ENCODE data around the gene DLG2.

The DLG2 gene

DNA sequence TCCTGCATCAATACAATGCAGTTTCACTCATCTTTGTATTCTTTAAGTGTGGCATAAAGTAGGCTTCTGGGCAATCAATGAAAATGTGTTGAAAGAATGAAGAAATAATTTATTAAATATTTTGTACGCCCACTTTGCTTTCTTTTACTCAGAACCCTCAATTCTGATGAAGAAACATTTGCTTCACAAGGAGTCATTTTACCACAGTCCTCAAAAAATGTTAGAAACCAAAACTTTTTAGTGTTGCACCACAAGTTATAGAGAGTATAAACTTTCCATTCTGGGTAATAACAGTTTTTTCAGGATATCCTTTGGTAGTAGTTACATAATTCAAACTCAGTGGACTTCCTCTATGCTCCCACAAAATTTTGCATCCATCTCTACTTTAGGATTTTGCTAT is 360.5 kb downstream of the DLG2 start:
- TF ChIP-seq FOXP2 (optimal IDR thresholded peaks at IDR 0.05; ENCODE audit: borderline replicate concordance, extremely low read depth, extremely low read length, insufficient read depth) (no peak), SIN3A (IDR thresholded peaks at IDR 0.05; ENCODE audit: borderline replicate concordance, insufficient read depth, low read length) (no peak), REST (IDR thresholded peaks at IDR 0.05; ENCODE audit: insufficient read depth in 1 of 2, low read depth in 2 of 2, low read length in 2 of 2) (no peak)

- TF ChIP-seq REST (IDR thresholded peaks at IDR 0.05; ENCODE audit: insufficient read depth in 1 of 2, low read depth in 2 of 2, low read length in 2 of 2) (no peak), SIN3A (IDR thresholded peaks at IDR 0.05; ENCODE audit: borderline replicate concordance, insufficient read depth, low read length) (no peak), POLR2AphosphoS5 (IDR thresholded peaks at IDR 0.05; ENCODE audit: low read depth, low read length) (no peak), TAF1 (IDR thresholded peaks at IDR 0.05; ENCODE audit: borderline replicate concordance, insufficient read depth, low read length) (no peak), FOXP2 (optimal IDR thresholded peaks at IDR 0.05; ENCODE audit: borderline replicate concordance, extremely low read depth, extremely low read length, insufficient read depth) (no peak)
Observed at GRCh38 chr11:85263328-85263727, 363.8 kb downstream of the DLG2 start.

DNA sequence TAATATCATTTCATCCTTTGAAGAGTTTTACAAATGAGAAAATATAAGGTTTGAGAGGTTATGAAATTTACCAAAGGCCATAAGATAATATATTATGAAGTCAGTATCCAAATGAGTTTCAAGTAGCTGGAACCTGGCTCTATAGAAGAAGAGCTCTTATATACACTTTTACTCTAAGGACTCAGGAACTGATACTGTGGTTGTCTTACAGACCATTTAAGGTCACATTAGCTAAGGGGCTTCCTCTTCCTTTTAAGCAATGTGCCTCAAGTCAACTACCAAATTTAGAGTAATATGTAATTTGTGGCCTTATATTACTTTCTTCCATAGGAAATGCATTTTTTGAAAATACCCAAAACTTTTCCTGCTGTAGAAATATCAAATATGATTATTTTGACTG is 369.3 kb downstream of the DLG2 start:
- TF ChIP-seq TAF1 (IDR thresholded peaks at IDR 0.05; ENCODE audit: borderline replicate concordance, insufficient read depth, low read length) (no peak), POLR2AphosphoS5 (IDR thresholded peaks at IDR 0.05; ENCODE audit: low read depth, low read length) (no peak), FOXP2 (optimal IDR thresholded peaks at IDR 0.05; ENCODE audit: borderline replicate concordance, extremely low read depth, extremely low read length, insufficient read depth) (no peak), SIN3A (IDR thresholded peaks at IDR 0.05; ENCODE audit: borderline replicate concordance, insufficient read depth, low read length) (no peak), REST (IDR thresholded peaks at IDR 0.05; ENCODE audit: insufficient read depth in 1 of 2, low read depth in 2 of 2, low read length in 2 of 2) (no peak)

DNA sequence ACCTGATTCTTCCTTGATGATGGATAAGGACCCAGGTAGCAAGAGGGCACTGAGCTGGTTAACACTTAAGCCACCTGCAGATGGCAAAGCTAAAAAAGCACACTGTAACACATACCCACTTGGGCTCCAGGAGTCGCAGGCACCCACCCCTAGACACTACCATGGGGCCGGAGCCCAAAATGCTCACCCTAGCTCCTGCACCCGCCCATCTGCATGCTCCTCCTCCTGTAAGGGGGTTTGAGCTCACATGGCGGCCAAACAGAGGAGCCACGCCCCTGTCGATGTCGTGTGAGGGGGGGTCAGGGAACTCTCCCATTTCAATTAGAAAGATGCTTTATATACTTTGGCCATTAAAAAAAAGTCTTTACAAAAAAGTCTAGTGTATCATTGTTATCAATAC is 370.7 kb downstream of the DLG2 start:
- no peak for TF ChIP-seq FOXP2 (optimal IDR thresholded peaks at IDR 0.05; ENCODE audit: borderline replicate concordance, extremely low read depth, extremely low read length, insufficient read depth)
- no peak for TF ChIP-seq REST (IDR thresholded peaks at IDR 0.05; ENCODE audit: insufficient read depth in 1 of 2, low read depth in 2 of 2, low read length in 2 of 2)
- TF ChIP-seq TAF1 (IDR thresholded peaks at IDR 0.05; ENCODE audit: borderline replicate concordance, insufficient read depth, low read length): no peak
- no peak for TF ChIP-seq SIN3A (IDR thresholded peaks at IDR 0.05; ENCODE audit: borderline replicate concordance, insufficient read depth, low read length)
- TF ChIP-seq POLR2AphosphoS5 (IDR thresholded peaks at IDR 0.05; ENCODE audit: low read depth, low read length): no peak

DNA sequence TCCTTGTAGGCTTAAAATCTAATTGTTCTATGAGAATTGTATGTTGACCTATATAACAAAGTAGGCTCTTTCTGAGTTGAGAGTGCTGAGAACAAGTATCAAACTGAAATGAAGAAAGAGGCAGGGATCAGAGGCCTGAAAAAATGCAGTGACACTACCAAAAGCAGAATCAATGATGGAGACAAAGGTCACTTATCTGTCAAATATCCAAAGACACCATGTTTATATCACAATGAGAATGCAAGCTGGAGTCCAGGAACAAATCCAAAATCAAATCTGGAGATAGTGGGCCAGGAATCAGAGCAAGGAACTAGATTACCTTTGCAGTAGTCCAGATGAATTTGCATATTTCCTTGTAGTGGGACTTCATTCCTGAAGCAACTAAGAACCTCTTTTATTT is 377.7 kb downstream of the DLG2 start:
- no peak for TF ChIP-seq TAF1 (IDR thresholded peaks at IDR 0.05; ENCODE audit: borderline replicate concordance, insufficient read depth, low read length)
- no peak for TF ChIP-seq POLR2AphosphoS5 (IDR thresholded peaks at IDR 0.05; ENCODE audit: low read depth, low read length)
- no peak for TF ChIP-seq SIN3A (IDR thresholded peaks at IDR 0.05; ENCODE audit: borderline replicate concordance, insufficient read depth, low read length)
- TF ChIP-seq REST (IDR thresholded peaks at IDR 0.05; ENCODE audit: insufficient read depth in 1 of 2, low read depth in 2 of 2, low read length in 2 of 2): no peak
- no peak for TF ChIP-seq FOXP2 (optimal IDR thresholded peaks at IDR 0.05; ENCODE audit: borderline replicate concordance, extremely low read depth, extremely low read length, insufficient read depth)
